ENCODE data around the gene PTPA.

The PTPA gene

DNA sequence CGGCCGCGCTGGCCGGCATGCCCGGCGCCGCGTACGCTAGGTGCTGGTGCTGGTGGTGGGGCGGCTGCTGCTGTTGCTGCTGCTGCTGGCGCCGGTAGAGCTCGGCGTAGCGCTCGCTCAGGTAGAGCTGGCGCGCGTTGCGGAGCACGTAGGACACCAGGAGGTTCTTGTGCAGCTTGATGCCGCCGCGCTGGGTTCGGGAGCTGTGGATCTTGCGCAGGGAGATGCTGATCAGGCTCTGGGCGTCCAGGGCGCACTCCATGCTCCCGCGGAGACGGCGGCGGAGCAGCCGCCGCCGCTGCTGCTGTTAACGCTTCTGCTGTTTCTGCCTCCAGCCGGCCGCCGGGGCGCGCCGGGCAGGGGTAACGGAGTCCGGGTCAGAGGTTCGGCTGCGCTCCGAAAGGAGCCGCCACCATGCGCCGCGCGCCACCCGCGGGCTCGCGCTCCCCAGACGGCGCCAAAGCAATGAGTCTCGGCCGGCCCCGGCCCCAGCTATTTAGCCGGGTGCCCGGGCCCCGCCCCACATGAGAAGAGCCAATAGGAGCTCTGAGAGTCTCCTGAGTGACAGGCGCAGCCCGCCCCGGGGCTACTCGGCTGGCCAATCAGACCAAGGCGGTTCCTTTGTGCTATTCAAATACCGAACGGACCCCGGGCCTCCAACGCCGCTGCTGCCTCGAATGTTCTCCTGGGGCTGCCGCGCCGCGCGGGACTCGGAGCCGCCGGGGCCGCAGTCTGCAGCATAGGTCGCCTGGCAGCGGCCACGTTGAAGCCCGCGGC lies 66.8 kb downstream of the PTPA start, which contains the start of gene IER5L:
Gene IER5L, minus strand, starts transcription at position 471 of the 777 bp plus-strand sequence. Its CDS starts 209 bp downstream, at position 262.
- H3K4me3 ChIP-seq (ENCODE audit: low read length in 2 of 2), result peak within 1 kb of the TSS; percentile 95 to 99
- H3K79me1 ChIP-seq (ENCODE audit: low read depth, low read length), result peaks cover 8% of the 10 kb centered on the region
- no peaks in the 10 kb centered on the region for H3K36me3 ChIP-seq (replicated peaks in 1 of 2; ENCODE audit: control insufficient read depth in 2 of 2, insufficient read depth in 2 of 2, low read length in 2 of 2)
- peak within 1 kb of the TSS; percentile 81 for H2BK120ac ChIP-seq (ENCODE audit: low read depth, low read length)
- DNase-seq (ENCODE audit: low spot score), result peak; percentile 97
- H4K8ac ChIP-seq (ENCODE audit: low read depth, low read length), result peak within 1 kb of the TSS; percentile 65
- H3K27ac ChIP-seq (replicated peaks; ENCODE audit: low read length), result peak within 1 kb of the TSS; percentile 67
- peak within 1 kb of the TSS; percentile 78 for H2AFZ ChIP-seq (ENCODE audit: low read length)
- H3K18ac ChIP-seq (ENCODE audit: low read length), result peak within 1 kb of the TSS; percentile 99
- peak within 1 kb of the TSS; percentile 98 for H2AK5ac ChIP-seq (ENCODE audit: low read depth, low read length)
- peak within 1 kb of the TSS; percentile 91 for H3K4me2 ChIP-seq (ENCODE audit: insufficient read depth, low read length, poor library complexity, severe bottlenecking)
- H2BK5ac ChIP-seq (ENCODE audit: low read length), result peak within 1 kb of the TSS; percentile 94
- H4K91ac ChIP-seq (ENCODE audit: low read depth, low read length, poor library complexity), result no peak within 1 kb of the TSS
- peak within 1 kb of the TSS; percentile 95 for H3K23ac ChIP-seq (ENCODE audit: low read depth, low read length, poor library complexity)
- peak within 1 kb of the TSS; percentile 97 for H2BK15ac ChIP-seq (ENCODE audit: low read length)
- WGBS, 2 donors (ENCODE audit: extremely low coverage in 2 of 2, insufficient read length in 2 of 2, insufficient replicate concordance in 1 of 2), result no CpG with 5 or more reads among the region's 90 CpGs
- H3K4ac ChIP-seq (ENCODE audit: low read length), result no peak within 1 kb of the TSS
- peaks cover 20 to 21% of the 10 kb centered on the region in 2 donors for H3K4me1 ChIP-seq (ENCODE audit: control insufficient read depth in 2 of 2, insufficient read depth in 1 of 2, low read depth in 1 of 2, low read length in 2 of 2)
- no peaks in the 10 kb centered on the region for H3K9me3 ChIP-seq (replicated peaks in 1 of 2; ENCODE audit: control insufficient read depth in 2 of 2, insufficient read depth in 1 of 2, low read depth in 1 of 2, low read length in 2 of 2)
- H2BK12ac ChIP-seq (ENCODE audit: low read length), result peak within 1 kb of the TSS; percentile 95
- H3K9ac ChIP-seq (ENCODE audit: low read depth, low read length, poor library complexity), result peak within 1 kb of the TSS; percentile 100
- H3K27me3 ChIP-seq (ENCODE audit: control insufficient read depth in 3 of 3, insufficient read depth in 3 of 3, low read depth in 1 of 3, low read length in 3 of 3), result peaks cover 0 to 12% (median 5%) of the 10 kb centered on the region in 3 experiments
- H3K14ac ChIP-seq (ENCODE audit: low read length), result peak within 1 kb of the TSS; percentile 100

DNA sequence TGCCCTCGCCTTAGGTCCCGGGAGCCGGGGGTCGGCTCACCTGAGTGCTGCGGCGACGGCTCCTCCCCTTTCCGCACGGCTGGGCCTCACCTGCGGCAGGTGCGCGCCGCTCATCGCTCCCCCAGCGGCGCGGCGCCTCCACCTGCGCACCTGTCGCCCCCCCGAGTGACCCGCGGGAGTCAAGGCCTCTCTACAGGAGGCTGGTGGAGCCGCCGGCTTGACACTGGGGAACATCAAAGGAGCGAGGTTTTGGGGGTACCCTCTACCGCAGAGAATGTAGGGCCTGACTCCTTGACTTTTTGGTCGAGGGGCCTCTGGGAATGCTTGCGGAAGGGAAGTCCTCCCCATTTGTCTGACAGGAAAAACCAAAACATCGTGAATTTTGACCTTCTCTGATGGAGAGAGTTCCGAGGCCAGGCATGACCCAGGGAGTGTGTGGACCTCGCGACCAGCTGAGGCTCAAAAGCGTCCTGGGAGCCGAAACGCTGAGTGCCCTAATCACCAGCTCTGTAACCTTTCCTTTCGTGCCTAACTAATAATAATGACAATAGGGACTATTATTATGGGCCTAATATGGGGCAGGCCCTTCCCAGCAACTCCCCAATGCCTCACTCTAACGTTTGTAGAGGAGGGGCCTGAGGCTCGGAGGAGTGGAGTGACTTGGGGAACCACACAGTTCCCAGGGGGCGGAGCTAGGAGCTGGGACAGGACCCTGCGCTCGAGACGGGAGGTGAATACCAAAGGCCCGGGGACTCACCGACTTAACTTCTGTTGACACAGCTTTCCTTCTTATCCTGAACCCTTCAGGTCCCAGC lies 67.6 kb downstream of the PTPA start:
- Histone ChIP-seq H2BK5ac (ENCODE audit: low read length) (peak overlapping the region; percentile 69), H3K4me1 (ENCODE audit: control insufficient read depth in 2 of 2, insufficient read depth in 1 of 2, low read depth in 1 of 2, low read length in 2 of 2) (peaks cover 17 to 20% of the 10 kb centered on the region in 2 donors), H3K27ac (replicated peaks; ENCODE audit: low read length) (peak overlapping the region; percentile 65), H2BK120ac (ENCODE audit: low read depth, low read length) (no peak overlapping the region), H3K18ac (ENCODE audit: low read length) (peak overlapping the region; percentile 96), H2BK12ac (ENCODE audit: low read length) (peak overlapping the region; percentile 60), H3K23ac (ENCODE audit: low read depth, low read length, poor library complexity) (no peak overlapping the region), H2AK5ac (ENCODE audit: low read depth, low read length) (peak overlapping the region; percentile 96), H3K79me1 (ENCODE audit: low read depth, low read length) (peaks cover 8% of the 10 kb centered on the region), H3K36me3 (replicated peaks in 1 of 2; ENCODE audit: control insufficient read depth in 2 of 2, insufficient read depth in 2 of 2, low read length in 2 of 2) (no peaks in the 10 kb centered on the region), H2AFZ (ENCODE audit: low read length) (peak overlapping the region; percentile 78), H4K91ac (ENCODE audit: low read depth, low read length, poor library complexity) (no peak overlapping the region), H3K27me3 (ENCODE audit: control insufficient read depth in 3 of 3, insufficient read depth in 3 of 3, low read depth in 1 of 3, low read length in 3 of 3) (peaks cover 0 to 12% (median 5%) of the 10 kb centered on the region in 3 experiments), H2BK15ac (ENCODE audit: low read length) (peak overlapping the region; percentile 97), H3K4me3 (ENCODE audit: low read length in 2 of 2) (peak overlapping the region; percentile 81 to 99), H3K14ac (ENCODE audit: low read length) (peak overlapping the region; percentile 17), H4K8ac (ENCODE audit: low read depth, low read length) (peak overlapping the region; percentile 65), H3K4ac (ENCODE audit: low read length) (no peak overlapping the region), H3K4me2 (ENCODE audit: insufficient read depth, low read length, poor library complexity, severe bottlenecking) (peak overlapping the region; percentile 91), H3K9ac (ENCODE audit: low read depth, low read length, poor library complexity) (peak overlapping the region; percentile 88), H3K9me3 (replicated peaks in 1 of 2; ENCODE audit: control insufficient read depth in 2 of 2, insufficient read depth in 1 of 2, low read depth in 1 of 2, low read length in 2 of 2) (no peaks in the 10 kb centered on the region)
- no CpG with 5 or more reads among the region's 45 CpGs for WGBS, 2 donors (ENCODE audit: extremely low coverage in 2 of 2, insufficient read length in 2 of 2, insufficient replicate concordance in 1 of 2)
- peak; percentile 86 for DNase-seq (ENCODE audit: low spot score)

DNA sequence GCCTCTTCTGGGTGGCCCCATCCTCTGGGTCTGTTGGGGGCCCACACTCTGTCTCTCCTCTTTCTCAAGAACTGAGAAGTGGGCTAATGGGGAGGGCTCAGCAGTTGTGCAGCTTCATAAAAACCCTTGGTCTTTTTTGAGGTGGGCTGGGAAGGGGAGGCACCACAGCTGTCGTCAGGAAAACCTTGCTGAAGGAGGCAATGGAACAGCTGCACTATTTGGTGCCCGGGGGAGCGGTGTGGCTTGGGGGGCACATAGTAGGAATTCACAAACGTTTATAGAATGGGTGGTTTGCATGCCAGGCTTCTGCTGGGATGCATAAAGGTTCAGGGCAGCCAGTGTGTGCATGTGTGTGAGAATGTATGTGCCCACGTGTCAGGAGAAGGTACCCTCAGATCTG lies 70.0 kb downstream of the PTPA start:
- H3K36me3 ChIP-seq (replicated peaks in 1 of 2; ENCODE audit: control insufficient read depth in 2 of 2, insufficient read depth in 2 of 2, low read length in 2 of 2), result no peaks in the 10 kb centered on the region
- no peak overlapping the region for H4K91ac ChIP-seq (ENCODE audit: low read depth, low read length, poor library complexity)
- H3K4me2 ChIP-seq (ENCODE audit: insufficient read depth, low read length, poor library complexity, severe bottlenecking), result no peak overlapping the region
- no peak overlapping the region for H4K8ac ChIP-seq (ENCODE audit: low read depth, low read length)
- H2BK12ac ChIP-seq (ENCODE audit: low read length), result no peak overlapping the region
- peak overlapping the region; percentile 32 for H3K18ac ChIP-seq (ENCODE audit: low read length)
- no peak overlapping the region for H3K4ac ChIP-seq (ENCODE audit: low read length)
- no peaks in the 10 kb centered on the region for H3K9me3 ChIP-seq (replicated peaks in 1 of 2; ENCODE audit: control insufficient read depth in 2 of 2, insufficient read depth in 1 of 2, low read depth in 1 of 2, low read length in 2 of 2)
- peaks cover 6% of the 10 kb centered on the region for H3K79me1 ChIP-seq (ENCODE audit: low read depth, low read length)
- H3K23ac ChIP-seq (ENCODE audit: low read depth, low read length, poor library complexity), result peak overlapping the region; percentile 22
- no peak overlapping the region for H3K9ac ChIP-seq (ENCODE audit: low read depth, low read length, poor library complexity)
- H2BK15ac ChIP-seq (ENCODE audit: low read length), result peak overlapping the region; percentile 84
- no peak overlapping the region for H3K4me3 ChIP-seq (ENCODE audit: low read length in 2 of 2)
- no CpG with 5 or more reads among the region's 5 CpGs for WGBS, 2 donors (ENCODE audit: extremely low coverage in 2 of 2, insufficient read length in 2 of 2, insufficient replicate concordance in 1 of 2)
- H2BK120ac ChIP-seq (ENCODE audit: low read depth, low read length), result no peak overlapping the region
- peaks cover 21 to 29% of the 10 kb centered on the region in 2 donors for H3K4me1 ChIP-seq (ENCODE audit: control insufficient read depth in 2 of 2, insufficient read depth in 1 of 2, low read depth in 1 of 2, low read length in 2 of 2)
- DNase-seq (ENCODE audit: low spot score), result no peak
- no peak overlapping the region for H2AFZ ChIP-seq (ENCODE audit: low read length)
- no peak overlapping the region for H3K14ac ChIP-seq (ENCODE audit: low read length)
- no peak overlapping the region for H3K27ac ChIP-seq (replicated peaks; ENCODE audit: low read length)
- peak overlapping the region; percentile 16 for H2AK5ac ChIP-seq (ENCODE audit: low read depth, low read length)
- peaks cover 0 to 12% (median 5%) of the 10 kb centered on the region in 3 experiments for H3K27me3 ChIP-seq (ENCODE audit: control insufficient read depth in 3 of 3, insufficient read depth in 3 of 3, low read depth in 1 of 3, low read length in 3 of 3)
- no peak overlapping the region for H2BK5ac ChIP-seq (ENCODE audit: low read length)
